ENCODE measurements around the gene DMXL1. TPM values are rescaled to one million over a fixed set of nuclear protein-coding genes. Genes with fewer than 3 reads are reported as not detected.

DMXL1 gene
- total RNA-seq, 1 donor from 2014 or later = 35.0 TPM

GRCh38 chr5:119285070-119285916 lies 214.4 kb downstream of the DMXL1 start:
- Mint-ChIP-seq H3K9me3 (ENCODE audit: low read depth) (no peaks in the 10 kb centered on the region), H3K4me3 (ENCODE audit: unreplicated experiment) (no peak overlapping the region), H3K27me3 (ENCODE audit: low read depth) (no peaks in the 10 kb centered on the region), H3K36me3 (ENCODE audit: low read depth) (no peaks in the 10 kb centered on the region), H3K27ac (ENCODE audit: unreplicated experiment) (peak overlapping the region; percentile 83), H3K4me1 (ENCODE audit: low read depth) (peaks cover 64% of the 10 kb centered on the region)
- DNase-seq (ENCODE audit: low spot score) = no peak
- no peak for TF ChIP-seq CTCF (IDR thresholded peaks at IDR 0.05)

DNA sequence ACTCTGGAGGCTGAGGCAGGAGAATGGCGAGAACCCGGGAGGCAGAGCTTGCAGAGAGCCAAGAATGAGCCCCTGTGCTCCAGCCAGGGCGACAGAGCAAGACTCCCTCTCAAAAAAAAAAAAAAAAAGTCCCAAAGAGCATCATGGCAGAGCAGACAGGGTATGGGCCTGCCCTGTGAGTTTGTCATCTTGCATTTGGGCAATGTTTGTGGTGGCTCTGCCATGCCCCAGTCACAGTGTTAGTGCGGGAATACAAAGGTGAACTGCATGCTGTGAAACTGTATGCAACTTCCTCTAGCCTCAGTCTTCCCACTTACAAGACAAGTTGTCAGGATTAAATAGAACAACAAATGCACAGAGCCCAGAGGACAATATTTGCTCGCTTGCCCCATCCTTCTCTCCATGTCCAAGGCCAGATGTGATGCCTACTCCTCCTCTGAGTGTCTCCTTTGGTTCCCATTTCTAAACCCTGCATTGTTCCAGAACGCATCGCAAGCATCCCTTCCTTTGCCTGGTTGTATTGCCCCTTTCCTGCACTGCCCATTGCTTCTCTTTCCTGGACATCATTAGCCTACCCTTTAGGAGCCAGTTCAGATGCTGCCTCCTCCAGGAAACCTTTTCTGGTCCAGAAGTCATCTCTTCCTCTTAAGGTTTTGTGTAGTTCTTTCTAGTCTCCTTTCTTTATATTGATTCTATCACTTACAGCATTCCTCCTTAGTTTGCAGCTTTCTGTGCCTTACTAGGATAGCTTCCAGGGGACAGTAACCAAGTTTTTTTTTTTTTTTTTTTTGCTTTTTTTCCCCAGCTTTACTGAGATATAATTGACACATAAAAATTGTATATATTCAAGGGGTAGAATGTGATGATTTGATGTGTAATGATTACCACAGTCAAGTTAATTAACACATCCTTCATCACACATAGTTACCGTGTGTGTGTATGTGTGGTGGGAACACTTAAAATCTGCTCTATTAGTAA lies 215.9 kb downstream of the DMXL1 start:
- H3K27me3 Mint-ChIP-seq (ENCODE audit: low read depth) = no peaks in the 10 kb centered on the region

DNA sequence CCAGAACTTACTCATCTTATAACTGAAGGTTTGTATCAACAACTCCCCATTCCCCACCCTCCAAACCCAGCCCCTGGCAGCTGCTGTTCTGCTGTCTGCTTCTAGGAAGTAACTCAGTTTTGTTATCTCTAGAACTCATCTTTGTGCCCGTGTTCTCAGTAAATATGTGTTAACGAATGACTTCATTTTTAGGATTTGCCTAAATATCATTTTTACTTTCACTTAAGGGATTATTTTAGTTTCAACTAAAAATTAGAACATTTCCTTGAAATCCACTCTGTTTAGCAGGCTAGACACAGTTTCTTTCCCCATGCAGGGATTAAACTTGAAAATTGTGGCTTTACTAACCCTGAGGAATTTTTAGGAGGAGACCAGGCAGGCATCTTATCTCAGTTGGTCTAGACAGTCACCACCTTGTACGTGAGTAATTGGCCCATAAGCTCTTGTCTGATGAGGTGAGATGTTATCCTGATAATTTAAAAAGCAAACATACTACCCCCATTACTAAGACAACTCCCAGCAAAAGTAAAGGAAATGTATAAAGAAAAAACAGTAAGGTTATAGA lies 216.7 kb downstream of the DMXL1 start:
- no peaks in the 10 kb centered on the region for H3K36me3 Mint-ChIP-seq (ENCODE audit: low read depth)
- H3K27me3 Mint-ChIP-seq (ENCODE audit: low read depth) = no peaks in the 10 kb centered on the region
- no peaks in the 10 kb centered on the region for H3K9me3 Mint-ChIP-seq (ENCODE audit: low read depth)
- H3K27ac Mint-ChIP-seq (ENCODE audit: unreplicated experiment) = peak overlapping the region; percentile 65
- H3K4me1 Mint-ChIP-seq (ENCODE audit: low read depth) = peaks cover 80% of the 10 kb centered on the region
- no peak for DNase-seq (ENCODE audit: low spot score)
- no peak overlapping the region for H3K4me3 Mint-ChIP-seq (ENCODE audit: unreplicated experiment)
- no peak for TF ChIP-seq CTCF (IDR thresholded peaks at IDR 0.05)

More for the DNA sequence above, 215.9 kb downstream of the DMXL1 start:
- Mint-ChIP-seq H3K4me1 (ENCODE audit: low read depth) (peaks cover 76% of the 10 kb centered on the region), H3K27ac (ENCODE audit: unreplicated experiment) (peak overlapping the region; percentile 43), H3K9me3 (ENCODE audit: low read depth) (no peaks in the 10 kb centered on the region), H3K4me3 (ENCODE audit: unreplicated experiment) (no peak overlapping the region), H3K36me3 (ENCODE audit: low read depth) (no peaks in the 10 kb centered on the region)
- no peak for TF ChIP-seq CTCF (IDR thresholded peaks at IDR 0.05)
- no peak for DNase-seq (ENCODE audit: low spot score)

GRCh38 chr5:119288379-119289033 lies 217.6 kb downstream of the DMXL1 start:
- Mint-ChIP-seq H3K27ac (ENCODE audit: unreplicated experiment) (peak overlapping the region; percentile 86), H3K4me1 (ENCODE audit: low read depth) (peaks cover 81% of the 10 kb centered on the region), H3K4me3 (ENCODE audit: unreplicated experiment) (no peak overlapping the region), H3K9me3 (ENCODE audit: low read depth) (no peaks in the 10 kb centered on the region), H3K27me3 (ENCODE audit: low read depth) (no peaks in the 10 kb centered on the region), H3K36me3 (ENCODE audit: low read depth) (no peaks in the 10 kb centered on the region)
- DNase-seq (ENCODE audit: low spot score) = no peak
- no peak for TF ChIP-seq CTCF (IDR thresholded peaks at IDR 0.05)

All from chondrocyte (in vitro differentiated cells).